HepG2 (cell line): ENCODE results near the gene MEIS1. TPM values are rescaled to one million over a fixed set of nuclear protein-coding genes. Genes with fewer than 3 reads are reported as not detected.

ENCODE experiments used
- ATAC-seq: fragments of 200-7000 bp; cut with Tn5 transposase; 3 replicates; pipeline ENCODE4 v1.9.1; 2020; ENCODE audit warnings: mild to moderate bottlenecking, moderate library complexity
- BruUV-seq: library from RNA; stranded (reverse); fragments of 400-500 nt; replicated peaks from 2 replicates; lab custom pipeline; 2021; lab: Mats Ljungman, UMichigan
- CTCF ChIA-PET: fragments of 300-600 bp; formaldehyde crosslinking; extraction: SDS; loops from one replicate; lab custom pipeline; 2021; ENCODE audit warnings: low total read pairs, inconsistent platforms, low intra/inter-chr PET ratio; lab: Yijun Ruan, JAX
- POLR2A ChIA-PET: fragments of 350-600 bp; sonication (Branson Sonifier 250); formaldehyde crosslinking; loops from one replicate; lab custom pipeline; 2020; ENCODE audit warnings: antibody characterized with exemption, inconsistent platforms; lab: Yijun Ruan, JAX
- DNase-seq: peaks from one replicate; pipeline ENCODE4 v3.0.0-alpha.2; 2015; ENCODE audit warnings: low spot score
- FAIRE-seq: peaks from 3 replicates; lab custom pipeline; 2011; peaks lifted over from hg19 to GRCh38; lab: Jason Lieb, UNC
- H2AFZ ChIP-seq: one replicate; pipeline ENCODE4 v1.6.1; 2011; ENCODE audit warnings: low read length, inconsistent platforms
- H3K27ac ChIP-seq: fragments of 300-600 bp; 3 replicates; pipeline ENCODE4 v1.8.0; 2011; ENCODE audit warnings: mixed run types, mild to moderate bottlenecking, mixed read lengths, low read length, inconsistent platforms; ENCODE audit not compliant: insufficient read depth; ENCODE audit errors: extremely low read length
- H3K27me3 ChIP-seq, 2 experiments: fragments of 200-600 bp in 1 of 2; 2 replicates in 1 of 2; 3 replicates in 1 of 2; pipeline versions ENCODE4 v1.6.0 to v1.8.0; 2011; ENCODE audit warnings: low read length in 2 of 2, mild to moderate bottlenecking in 2 of 2, moderate library complexity in 2 of 2, inconsistent platforms in 1 of 2; ENCODE audit not compliant: insufficient read depth in 2 of 2, control insufficient read depth in 1 of 2
- H3K36me3 ChIP-seq, 2 experiments: fragments of 200-600 bp in 1 of 2; replicated peaks in 1 of 2; 2 replicates in 1 of 2; 3 replicates in 1 of 2; pipeline versions ENCODE4 v1.5.1 to v1.8.0; 2011; ENCODE audit warnings: low read length in 2 of 2, inconsistent platforms in 1 of 2; ENCODE audit not compliant: insufficient read depth in 2 of 2, control insufficient read depth in 1 of 2
- H3K4me1 ChIP-seq: 2 replicates; pipeline ENCODE4 v1.5.1; 2012; ENCODE audit warnings: low read length, inconsistent platforms; ENCODE audit not compliant: insufficient read depth
- H3K4me2 ChIP-seq: 2 replicates; pipeline ENCODE4 v1.6.0; 2011; ENCODE audit warnings: low read depth, low read length, inconsistent platforms
- H3K4me3 ChIP-seq, 3 experiments: fragments of 200-600 bp in 1 of 3; sonication (generic), shearing (Covaris generic) in 1 of 3; replicated peaks in 1 of 3; 2 replicates each; pipeline ENCODE4 v1.5.1; 2011 to 2016; ENCODE audit warnings: low read length in 3 of 3, inconsistent platforms in 2 of 3, low read depth in 2 of 3, mild to moderate bottlenecking in 2 of 3, control low read depth in 1 of 3, mixed read lengths in 1 of 3; ENCODE audit not compliant: insufficient read depth in 1 of 3
- H3K79me2 ChIP-seq: one replicate; pipeline ENCODE4 v1.6.1; 2011; ENCODE audit warnings: low read length, inconsistent platforms; ENCODE audit not compliant: insufficient read depth
- H3K9ac ChIP-seq: 2 replicates; pipeline ENCODE4 v1.6.0; 2011; ENCODE audit warnings: mild to moderate bottlenecking, low read depth, low read length, inconsistent platforms; ENCODE audit not compliant: insufficient read depth
- H3K9me3 ChIP-seq: 2 replicates; pipeline ENCODE4 v1.5.1; 2012; ENCODE audit warnings: mild to moderate bottlenecking, low read length
- H4K20me1 ChIP-seq: 2 replicates; pipeline ENCODE4 v1.6.0; 2011; ENCODE audit warnings: inconsistent platforms, mild to moderate bottlenecking, low read length, moderate library complexity; ENCODE audit not compliant: insufficient read depth
- ARID5B ChIP-seq: IDR thresholded peaks from 2 replicates; pipeline ENCODE4 v1.4.0; 2020; ENCODE audit warnings: mild to moderate bottlenecking, missing genetic modification reagents
- ATF4 ChIP-seq, 2 experiments: fragments of 450-650 bp in 1 of 2; sonication (generic) in 1 of 2; formaldehyde crosslinking; IDR thresholded peaks; 2 replicates each; pipeline versions ENCODE4 v1.5.0 to v1.8.0; 2020 to 2022; ENCODE audit warnings: mild to moderate bottlenecking in 1 of 2, missing genetic modification reagents in 1 of 2
- KMT2A ChIP-seq: sonication (generic); formaldehyde crosslinking; IDR thresholded peaks from 2 replicates; pipeline ENCODE4 v1.4.0; 2020; ENCODE audit warnings: missing genetic modification reagents
- MXI1 ChIP-seq: IDR thresholded peaks from 3 replicates; pipeline ENCODE4 v1.6.1; 2012; ENCODE audit warnings: low read depth, low read length, inconsistent platforms, borderline replicate concordance
- NFKB2 ChIP-seq: sonication (generic); formaldehyde crosslinking; IDR thresholded peaks from 2 replicates; pipeline ENCODE4 v1.4.0; 2020; ENCODE audit warnings: missing genetic modification reagents, borderline replicate concordance
- NR3C1 ChIP-seq: sonication (generic); formaldehyde crosslinking; IDR thresholded peaks from 2 replicates; pipeline ENCODE4 v1.4.0; 2020; ENCODE audit warnings: missing genetic modification reagents
- RORA ChIP-seq: sonication (generic); formaldehyde crosslinking; IDR thresholded peaks from 2 replicates; pipeline ENCODE4 v1.5.0; 2020; ENCODE audit warnings: mild to moderate bottlenecking, missing genetic modification reagents, moderate library complexity
- SIX4 ChIP-seq: sonication (generic); formaldehyde crosslinking; IDR thresholded peaks from 2 replicates; pipeline ENCODE4 v1.4.0; 2020; ENCODE audit warnings: missing genetic modification reagents
- SMAD3 ChIP-seq: sonication (generic); formaldehyde crosslinking; IDR thresholded peaks from 2 replicates; pipeline ENCODE4 v1.4.0; 2020; ENCODE audit warnings: missing genetic modification reagents
- SP140L ChIP-seq: sonication (generic); formaldehyde crosslinking; IDR thresholded peaks from 2 replicates; pipeline ENCODE4 v1.4.0; 2020; ENCODE audit warnings: missing genetic modification reagents, borderline replicate concordance
- ZMYM4 ChIP-seq: sonication (generic); formaldehyde crosslinking; IDR thresholded peaks from 2 replicates; pipeline ENCODE4 v1.8.1; 2023; ENCODE audit warnings: mild to moderate bottlenecking, missing genetic modification reagents
- ZNF275 ChIP-seq: sonication (generic); formaldehyde crosslinking; IDR thresholded peaks from 2 replicates; pipeline ENCODE4 v1.8.0; 2022; ENCODE audit warnings: missing genetic modification reagents, mild to moderate bottlenecking, inconsistent platforms, borderline replicate concordance
- WGBS: methylation state at CpG from one replicate; pipeline ENCODE4 v1.1.6; 2017; ENCODE audit warnings: low lambda C conversion rate; 5-methylcytosine and 5-hydroxymethylcytosine counted together
- in situ Hi-C: cut with HindIII; loops from 2 replicates; pipeline ENCODE4 v1.10.0; 2017; ENCODE audit warnings: low pct_unique_long_range_greater_than_20kb; ENCODE audit not compliant: extremely low pct_ligation_motif_present
- intact Hi-C: fragments of 100-400 bp; cut with micrococcal nuclease; formaldehyde crosslinking; loops from one replicate; pipeline ENCODE4 v1.10.0; 2022; ENCODE audit not compliant: unreplicated experiment
- polyA plus RNA-seq, 8 experiments: library from polyadenylated mRNA; depleted of rRNA in 3 of 8; stranded (reverse) in 7 of 8; unstranded in 1 of 8; fragments of >200 nt; fragmentation: Illumina TruSeq in 4 of 8; extraction: Trizol in 4 of 8; gene quantifications; 2 replicates each; pipeline versions ENCODE4 v1.2.1 to v1.2.3, GENCODE V29; 2011 to 2016; ENCODE audit warnings: low read depth in 4 of 8, missing spikeins in 1 of 8, mixed read lengths in 1 of 8; ENCODE audit not compliant: insufficient read depth in 1 of 8
- total RNA-seq, 5 experiments: library from RNA; depleted of rRNA; stranded (reverse); fragments of >200 nt; fragmentation: Illumina TruSeq; extraction: Trizol; gene quantifications; 2 replicates each; pipeline ENCODE4 v1.2.3, GENCODE V29; 2016; ENCODE audit warnings: low read depth in 1 of 5
- TF ChIP-seq, protein P1 (sequence below): sonication (generic); formaldehyde crosslinking; IDR thresholded peaks from 2 replicates; pipeline ENCODE4 v1.5.0; 2020; ENCODE audit warnings: mild to moderate bottlenecking, missing genetic modification reagents, borderline replicate concordance
- TF ChIP-seq, protein P2 (sequence below): IDR thresholded peaks from 2 replicates; pipeline ENCODE4 v1.6.1; 2016; ENCODE audit warnings: control low read depth

MEIS1 gene
- total and polyA plus RNA-seq, 2 of the 13 experiments (the other 11 are each of a cell fraction or from before 2014, with no cell fraction given), result 3.8 to 6.0 TPM

DNA sequence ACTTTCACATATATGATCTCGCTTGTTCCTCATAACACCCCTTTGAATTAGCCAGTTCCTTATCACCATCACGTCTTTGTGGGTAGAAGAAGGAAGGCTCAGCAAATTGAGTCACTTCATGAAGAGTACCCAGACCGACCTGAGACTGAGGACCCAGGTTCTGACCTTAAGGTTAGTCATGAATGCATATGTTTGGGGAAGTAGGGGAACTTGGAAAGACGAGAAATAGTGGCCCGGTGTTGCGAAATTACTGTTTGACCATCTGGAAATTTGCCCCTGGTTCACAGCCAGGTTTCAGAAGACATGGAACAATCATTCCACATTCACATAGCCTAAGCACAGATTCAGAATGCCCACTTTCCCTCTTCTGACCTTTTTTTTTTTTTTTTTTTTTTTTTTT, 59.8 kb downstream of the MEIS1 start:
- H3K9me3 ChIP-seq, result no peaks in the 10 kb centered on the region
- in situ Hi-C loops, result no loop called here
- intact Hi-C loops, result no loop called here
- no peak overlapping the region for H3K27ac ChIP-seq
- no TSS peak for BruUV-seq
- H3K4me1 ChIP-seq, result peaks cover 23% of the 10 kb centered on the region
- H3K36me3 ChIP-seq, result no peaks in the 10 kb centered on the region
- CTCF ChIA-PET, result no interaction called here
- ATAC-seq, result no peak
- H3K4me3 ChIP-seq, result no peak overlapping the region
- no peak overlapping the region for H2AFZ ChIP-seq
- no peak for FAIRE-seq
- H4K20me1 ChIP-seq, result no peaks in the 10 kb centered on the region
- H3K79me2 ChIP-seq, result no peaks in the 10 kb centered on the region
- 30% methylated on average over 6 of the region's 6 CpGs for WGBS
- no peak overlapping the region for H3K4me2 ChIP-seq
- H3K9ac ChIP-seq, result no peak overlapping the region
- no peaks in the 10 kb centered on the region for H3K27me3 ChIP-seq
- POLR2A ChIA-PET, result no interaction called here
- peak; percentile 16 for DNase-seq
- TF ChIP-seq ZNF275 (no peak), KMT2A (CRISPR knock-in tag) (no peak), NFKB2 (no peak), SP140L (CRISPR knock-in tag) (no peak), SMAD3 (CRISPR knock-in tag) (no peak), SIX4 (no peak), MXI1 (no peak), ZMYM4 (CRISPR knock-in tag) (peak; percentile 43; the same call in 1 of the 2 replicates), ATF4 (CRISPR knock-in tag; IDR thresholded peaks at IDR 0.05) (peak in 1 of 2 experiments; percentile 56; a peak in 1 of 4 replicates), ARID5B (CRISPR knock-in tag) (no peak), NR3C1 (CRISPR knock-in tag) (no peak), RORA (no peak)
- TF ChIP-seq, protein P1, sequence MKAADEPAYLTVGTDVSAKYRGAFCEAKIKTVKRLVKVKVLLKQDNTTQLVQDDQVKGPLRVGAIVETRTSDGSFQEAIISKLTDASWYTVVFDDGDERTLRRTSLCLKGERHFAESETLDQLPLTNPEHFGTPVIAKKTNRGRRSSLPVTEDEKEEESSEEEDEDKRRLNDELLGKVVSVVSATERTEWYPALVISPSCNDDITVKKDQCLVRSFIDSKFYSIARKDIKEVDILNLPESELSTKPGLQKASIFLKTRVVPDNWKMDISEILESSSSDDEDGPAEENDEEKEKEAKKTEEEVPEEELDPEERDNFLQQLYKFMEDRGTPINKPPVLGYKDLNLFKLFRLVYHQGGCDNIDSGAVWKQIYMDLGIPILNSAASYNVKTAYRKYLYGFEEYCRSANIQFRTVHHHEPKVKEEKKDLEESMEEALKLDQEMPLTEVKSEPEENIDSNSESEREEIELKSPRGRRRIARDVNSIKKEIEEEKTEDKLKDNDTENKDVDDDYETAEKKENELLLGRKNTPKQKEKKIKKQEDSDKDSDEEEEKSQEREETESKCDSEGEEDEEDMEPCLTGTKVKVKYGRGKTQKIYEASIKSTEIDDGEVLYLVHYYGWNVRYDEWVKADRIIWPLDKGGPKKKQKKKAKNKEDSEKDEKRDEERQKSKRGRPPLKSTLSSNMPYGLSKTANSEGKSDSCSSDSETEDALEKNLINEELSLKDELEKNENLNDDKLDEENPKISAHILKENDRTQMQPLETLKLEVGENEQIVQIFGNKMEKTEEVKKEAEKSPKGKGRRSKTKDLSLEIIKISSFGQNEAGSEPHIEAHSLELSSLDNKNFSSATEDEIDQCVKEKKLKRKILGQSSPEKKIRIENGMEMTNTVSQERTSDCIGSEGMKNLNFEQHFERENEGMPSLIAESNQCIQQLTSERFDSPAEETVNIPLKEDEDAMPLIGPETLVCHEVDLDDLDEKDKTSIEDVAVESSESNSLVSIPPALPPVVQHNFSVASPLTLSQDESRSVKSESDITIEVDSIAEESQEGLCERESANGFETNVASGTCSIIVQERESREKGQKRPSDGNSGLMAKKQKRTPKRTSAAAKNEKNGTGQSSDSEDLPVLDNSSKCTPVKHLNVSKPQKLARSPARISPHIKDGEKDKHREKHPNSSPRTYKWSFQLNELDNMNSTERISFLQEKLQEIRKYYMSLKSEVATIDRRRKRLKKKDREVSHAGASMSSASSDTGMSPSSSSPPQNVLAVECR, result no peak
- TF ChIP-seq, protein P2, sequence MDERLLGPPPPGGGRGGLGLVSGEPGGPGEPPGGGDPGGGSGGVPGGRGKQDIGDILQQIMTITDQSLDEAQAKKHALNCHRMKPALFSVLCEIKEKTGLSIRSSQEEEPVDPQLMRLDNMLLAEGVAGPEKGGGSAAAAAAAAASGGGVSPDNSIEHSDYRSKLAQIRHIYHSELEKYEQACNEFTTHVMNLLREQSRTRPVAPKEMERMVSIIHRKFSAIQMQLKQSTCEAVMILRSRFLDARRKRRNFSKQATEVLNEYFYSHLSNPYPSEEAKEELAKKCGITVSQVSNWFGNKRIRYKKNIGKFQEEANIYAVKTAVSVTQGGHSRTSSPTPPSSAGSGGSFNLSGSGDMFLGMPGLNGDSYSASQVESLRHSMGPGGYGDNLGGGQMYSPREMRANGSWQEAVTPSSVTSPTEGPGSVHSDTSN (CRISPR knock-in tag), result no peak
